BLaER1 (cell line): Measurements from ENCODE around the gene CEBPB.
"Not testable (repeated sequence)": the region's sequence is repeated elsewhere in the genome, so short reads cannot be mapped to it uniquely, and the experiment has no call there.

Source experiments
- H3K27ac ChIP-seq: shearing (Covaris generic); formaldehyde crosslinking; 2 replicates; pipeline ENCODE4 v1.8.1; 2022
- H3K27me3 ChIP-seq: shearing (Covaris generic); formaldehyde crosslinking; 2 replicates; pipeline ENCODE4 v1.8.1; 2022
- H3K36me3 ChIP-seq: shearing (Covaris generic); formaldehyde crosslinking; 2 replicates; pipeline ENCODE4 v1.8.1; 2022
- H3K4me1 ChIP-seq: shearing (Covaris generic); formaldehyde crosslinking; 2 replicates; pipeline ENCODE4 v1.8.1; 2022
- H3K4me2 ChIP-seq: shearing (Covaris generic); formaldehyde crosslinking; 2 replicates; pipeline ENCODE4 v1.8.1; 2022
- H3K4me3 ChIP-seq: shearing (Covaris generic); formaldehyde crosslinking; 2 replicates; pipeline ENCODE4 v1.8.1; 2022
- H3K9ac ChIP-seq: shearing (Covaris generic); formaldehyde crosslinking; 2 replicates; pipeline ENCODE4 v1.8.1; 2022
- H3K9me3 ChIP-seq: shearing (Covaris generic); formaldehyde crosslinking; 2 replicates; pipeline ENCODE4 v1.8.1; 2022
- H4K20me1 ChIP-seq: shearing (Covaris generic); formaldehyde crosslinking; 2 replicates; pipeline ENCODE4 v1.8.1; 2022
- Cebpa-rat ChIP-seq: shearing (Covaris generic); IDR thresholded peaks from 2 replicates; pipeline ENCODE4 v1.8.1; 2022

Gene CEBPB

GRCh38 chr20:50149481-50150254 lies 41.0 kb upstream of the CEBPB start:
- peaks cover 70% of the 10 kb centered on the region for H3K4me1 ChIP-seq
- 0 out of 2 replicates have a peak overlapping the region, but pooled peaks have one; percentile 9 for H3K4me2 ChIP-seq
- no peaks in the 10 kb centered on the region for H3K9me3 ChIP-seq
- H3K27ac ChIP-seq, result peak overlapping the region; percentile 22; the same call in 1 of the 2 replicates
- H3K9ac ChIP-seq, result 0 out of 2 replicates have a peak overlapping the region, but pooled peaks have one; percentile 24
- peaks cover 56% of the 10 kb centered on the region for H4K20me1 ChIP-seq
- no peak overlapping the region for H3K4me3 ChIP-seq
- no peak for TF ChIP-seq Cebpa-rat
- H3K27me3 ChIP-seq, result no peaks in the 10 kb centered on the region
- H3K36me3 ChIP-seq, result peaks cover 39% of the 10 kb centered on the region

- H3K4me3 ChIP-seq, result no peak overlapping the region
- H3K36me3 ChIP-seq, result peaks cover 33% of the 10 kb centered on the region
- peaks cover 60% of the 10 kb centered on the region for H3K4me1 ChIP-seq
- no peaks in the 10 kb centered on the region for H3K27me3 ChIP-seq
- 0 out of 2 replicates have a peak overlapping the region, but pooled peaks have one; percentile 13 for H3K27ac ChIP-seq
- no peaks in the 10 kb centered on the region for H3K9me3 ChIP-seq
- peaks cover 49% of the 10 kb centered on the region for H4K20me1 ChIP-seq
- peak overlapping the region; percentile 99 for H3K4me2 ChIP-seq
- no peak for TF ChIP-seq Cebpa-rat
- peak overlapping the region; percentile 50; the same call in 1 of the 2 replicates for H3K9ac ChIP-seq
Measured at GRCh38 chr20:50151034-50151743, 39.4 kb upstream of the CEBPB start.

- no peaks in the 10 kb centered on the region for H3K9me3 ChIP-seq
- H3K27ac ChIP-seq, result peak overlapping the region; percentile 93
- H3K36me3 ChIP-seq, result peaks cover 33% of the 10 kb centered on the region
- peaks cover 47% of the 10 kb centered on the region for H3K4me1 ChIP-seq
- H3K27me3 ChIP-seq, result no peaks in the 10 kb centered on the region
- H4K20me1 ChIP-seq, result peaks cover 49% of the 10 kb centered on the region
- H3K4me3 ChIP-seq, result peak overlapping the region; percentile 100
- TF ChIP-seq Cebpa-rat, result no peak
- peak overlapping the region; percentile 99 for H3K4me2 ChIP-seq
- H3K9ac ChIP-seq, result peak overlapping the region; percentile 95
Measured at GRCh38 chr20:50152394-50153152, 38.1 kb upstream of the CEBPB start.

- Histone ChIP-seq H3K27me3 (no peaks in the 10 kb centered on the region), H3K4me3 (peak overlapping the region; percentile 100), H3K36me3 (peaks cover 31% of the 10 kb centered on the region), H3K27ac (peak overlapping the region; percentile 93), H3K4me1 (peaks cover 41% of the 10 kb centered on the region), H3K9me3 (no peaks in the 10 kb centered on the region), H3K4me2 (peak overlapping the region; percentile 99), H3K9ac (peak overlapping the region; percentile 95), H4K20me1 (peaks cover 46% of the 10 kb centered on the region)
- TF ChIP-seq Cebpa-rat, result no peak
Measured at GRCh38 chr20:50153153-50153499, 37.5 kb upstream of the CEBPB start.

- H4K20me1 ChIP-seq, result peaks cover 40% of the 10 kb centered on the region
- no peaks in the 10 kb centered on the region for H3K9me3 ChIP-seq
- peak within 1 kb of the TSS; percentile 100 for H3K4me3 ChIP-seq
- H3K9ac ChIP-seq, result peak within 1 kb of the TSS; percentile 95
- no peak for TF ChIP-seq Cebpa-rat
- H3K4me2 ChIP-seq, result peak within 1 kb of the TSS; percentile 99
- H3K27me3 ChIP-seq, result no peaks in the 10 kb centered on the region
- H3K4me1 ChIP-seq, result peaks cover 40% of the 10 kb centered on the region
- H3K27ac ChIP-seq, result peak within 1 kb of the TSS; percentile 93
- peaks cover 25% of the 10 kb centered on the region for H3K36me3 ChIP-seq
Measured at GRCh38 chr20:50153500-50154377, 36.9 kb upstream of the CEBPB start, which contains the start of gene PEDS1. Gene PEDS1 (minus strand): TSS chr20:50153723. CDS start chr20:50153637, 86 bp downstream.

GRCh38 chr20:50161494-50161893 lies 29.1 kb upstream of the CEBPB start:
- H3K36me3 ChIP-seq, H3K4me2 ChIP-seq, H4K20me1 ChIP-seq, H3K27ac ChIP-seq, H3K27me3 ChIP-seq, H3K9ac ChIP-seq, H3K4me3 ChIP-seq, H3K9me3 ChIP-seq: not testable (repeated sequence)
- peaks cover 29% of the 10 kb centered on the region for H3K4me1 ChIP-seq

GRCh38 chr20:50163570-50164317 lies 26.9 kb upstream of the CEBPB start:
- H3K27ac ChIP-seq, result no peak overlapping the region
- H3K4me1 ChIP-seq, result peaks cover 33% of the 10 kb centered on the region
- no peaks in the 10 kb centered on the region for H3K9me3 ChIP-seq
- no peaks in the 10 kb centered on the region for H4K20me1 ChIP-seq
- H3K4me2 ChIP-seq, result no peak overlapping the region
- TF ChIP-seq Cebpa-rat, result no peak
- no peak overlapping the region for H3K9ac ChIP-seq
- H3K27me3 ChIP-seq, result no peaks in the 10 kb centered on the region
- no peak overlapping the region for H3K4me3 ChIP-seq
- no peaks in the 10 kb centered on the region for H3K36me3 ChIP-seq

- H3K4me2 ChIP-seq, result peak overlapping the region; percentile 75
- H4K20me1 ChIP-seq, result no peaks in the 10 kb centered on the region
- H3K36me3 ChIP-seq, result no peaks in the 10 kb centered on the region
- H3K9ac ChIP-seq, result peak overlapping the region; percentile 43; the same call in 1 of the 2 replicates
- H3K27me3 ChIP-seq, result no peaks in the 10 kb centered on the region
- peaks cover 20% of the 10 kb centered on the region for H3K4me1 ChIP-seq
- peak overlapping the region; percentile 42; the same call in 1 of the 2 replicates for H3K27ac ChIP-seq
- TF ChIP-seq Cebpa-rat, result no peak
- H3K9me3 ChIP-seq, result no peaks in the 10 kb centered on the region
- H3K4me3 ChIP-seq, result peak overlapping the region; percentile 44
Measured at GRCh38 chr20:50165684-50166554, 24.7 kb upstream of the CEBPB start.
